ENCODE data around the gene OR56A1. TPM values are rescaled to one million over a fixed set of nuclear protein-coding genes. Genes with fewer than 3 reads are reported as not detected.

The OR56A1 gene
- total and polyA plus RNA-seq, 2 of the 13 experiments (the other 11 are each of a cell fraction or from before 2014, with no cell fraction given), result not detected

- CTCF ChIA-PET (ENCODE audit: low intra/inter-chr PET ratio, low total read pairs), result no interaction called here
- in situ Hi-C loops (cut with HindIII; ENCODE audit: extremely low pct_ligation_motif_present, low pct_unique_long_range_greater_than_20kb), result no loop called here
- Histone ChIP-seq H3K4me3 (replicated peaks in 1 of 3; ENCODE audit: insufficient read depth in 1 of 3, low read depth in 2 of 3, low read length in 3 of 3) (no peak overlapping the region), H3K27me3 (ENCODE audit: control insufficient read depth in 1 of 2, insufficient read depth in 2 of 2, low read length in 2 of 2) (peaks cover 0 to 2% of the 10 kb centered on the region in 2 experiments; a peak in 1 of 5 replicates), H3K9me3 (ENCODE audit: low read length) (no peaks in the 10 kb centered on the region; the same call in 1 of the 2 replicates), H3K27ac (ENCODE audit: extremely low read length, insufficient read depth, low read length) (no peak overlapping the region), H3K4me2 (ENCODE audit: low read depth, low read length) (no peak overlapping the region), H3K9ac (ENCODE audit: insufficient read depth, low read depth, low read length) (no peak overlapping the region), H4K20me1 (ENCODE audit: insufficient read depth, low read length) (no peaks in the 10 kb centered on the region), H3K4me1 (ENCODE audit: insufficient read depth, low read length) (no peaks in the 10 kb centered on the region), H3K79me2 (ENCODE audit: insufficient read depth, low read length) (no peaks in the 10 kb centered on the region), H2AFZ (ENCODE audit: low read length) (no peak overlapping the region), H3K36me3 (replicated peaks in 1 of 2; ENCODE audit: control insufficient read depth in 1 of 2, insufficient read depth in 2 of 2, low read length in 2 of 2) (no peaks in the 10 kb centered on the region)
- TF ChIP-seq ZNF512 (CRISPR knock-in tag; IDR thresholded peaks at IDR 0.05), result no peak
- no peak for TF ChIP-seq TBX3 (IDR thresholded peaks at IDR 0.05; ENCODE audit: borderline replicate concordance)
- TF ChIP-seq MAFK (conservative IDR thresholded peaks at IDR 0.05 in 1 of 2, IDR thresholded peaks at IDR 0.05 in 1 of 2; ENCODE audit: low read length in 2 of 2), result no peak
- no peak for TF ChIP-seq THAP7 (CRISPR knock-in tag; IDR thresholded peaks at IDR 0.05)
- no peak for TF ChIP-seq MBD4 (IDR thresholded peaks at IDR 0.05; ENCODE audit: borderline replicate concordance, low read length)
- no peak for TF ChIP-seq KMT2A (CRISPR knock-in tag; IDR thresholded peaks at IDR 0.05)
- no peak for TF ChIP-seq ZFP37 (CRISPR knock-in tag; IDR thresholded peaks at IDR 0.05; ENCODE audit: borderline replicate concordance)
- no peak for TF ChIP-seq MNT (IDR thresholded peaks at IDR 0.05)
- TF ChIP-seq PRDM10 (CRISPR knock-in tag; IDR thresholded peaks at IDR 0.05; ENCODE audit: low read depth), result no peak
- no peak for TF ChIP-seq KLF9 (CRISPR knock-in tag; IDR thresholded peaks at IDR 0.05; ENCODE audit: low read depth)
- TF ChIP-seq ISL2 (CRISPR knock-in tag; IDR thresholded peaks at IDR 0.05), result no peak
- no peak for TF ChIP-seq KAT2B (IDR thresholded peaks at IDR 0.05; ENCODE audit: borderline replicate concordance, low read depth, low read length)
- TF ChIP-seq FOXP1 (IDR thresholded peaks at IDR 0.05), result no peak
- no peak for TF ChIP-seq FOXP1 (CRISPR knock-in tag; IDR thresholded peaks at IDR 0.05)
- TF ChIP-seq MYC (CRISPR knock-in tag; IDR thresholded peaks at IDR 0.05; ENCODE audit: borderline replicate concordance), result no peak
- 0% methylated on average over 1 of the region's 1 CpG for WGBS (ENCODE audit: low lambda C conversion rate)
- POLR2A ChIA-PET, result no interaction called here
- BruUV-seq (replicated peaks), result no TSS peak
- FAIRE-seq (no peak), DNase-seq (ENCODE audit: low spot score) (no peak), ATAC-seq (no peak)
- intact Hi-C loops (cut with micrococcal nuclease; ENCODE audit: unreplicated experiment), result no loop called here
These were observed 47.1 kb downstream of the OR56A1 start for GRCh38 chr11:5983443-5983842.

All from HepG2 (cell line).